ES-I3 (cell line): ENCODE results near the gene ETHE1.
A peak's percentile ranks its signal among the peaks of the same experiment; 100 is the strongest.

Source experiments
- H3K36me3 ChIP-seq: 2 replicates; pipeline ENCODE4 v1.6.1; 2013; ENCODE audit warnings: mild to moderate bottlenecking, low read length, control low read depth, moderate library complexity; ENCODE audit not compliant: insufficient read depth
- H3K4me1 ChIP-seq: 2 replicates; pipeline ENCODE4 v1.6.1; 2013; ENCODE audit warnings: mild to moderate bottlenecking, control low read depth, low read length; ENCODE audit not compliant: insufficient read depth
- H3K9ac ChIP-seq: 2 replicates; pipeline ENCODE4 v1.6.1; 2013; ENCODE audit warnings: low read depth, mild to moderate bottlenecking, low read length, moderate library complexity
- H3K9me3 ChIP-seq: 2 replicates; pipeline ENCODE4 v1.6.1; 2013; ENCODE audit warnings: mild to moderate bottlenecking, low read length, moderate library complexity; ENCODE audit not compliant: control insufficient read depth, insufficient read depth

The ETHE1 gene

GRCh38 chr19:43541920-43542650, 15.1 kb upstream of the ETHE1 start:
- peaks cover 12% of the 10 kb centered on the region for H3K36me3 ChIP-seq

GRCh38 chr19:43540381-43540780, 13.4 kb upstream of the ETHE1 start:
- peaks cover 6% of the 10 kb centered on the region for H3K9me3 ChIP-seq
- H3K36me3 ChIP-seq, result peaks cover 12% of the 10 kb centered on the region

More at GRCh38 chr19:43541920-43542650, 15.1 kb upstream of the ETHE1 start:
- no peak overlapping the region for H3K9ac ChIP-seq
- peaks cover 6% of the 10 kb centered on the region for H3K9me3 ChIP-seq
- H3K4me1 ChIP-seq, result no peaks in the 10 kb centered on the region

GRCh38 chr19:43538922-43539321, 11.9 kb upstream of the ETHE1 start:
- Histone ChIP-seq H3K36me3 (peaks cover 12% of the 10 kb centered on the region), H3K9ac (no peak overlapping the region), H3K9me3 (peaks cover 6% of the 10 kb centered on the region), H3K4me1 (peaks cover 6% of the 10 kb centered on the region; the same call in 1 of the 2 replicates)

More at GRCh38 chr19:43540381-43540780, 13.4 kb upstream of the ETHE1 start:
- peaks cover 6% of the 10 kb centered on the region; the same call in 1 of the 2 replicates for H3K4me1 ChIP-seq
- no peak overlapping the region for H3K9ac ChIP-seq

GRCh38 chr19:43534816-43535761, 8.1 kb upstream of the ETHE1 start:
- no peak overlapping the region; the same call in 1 of the 2 replicates for H3K9ac ChIP-seq

GRCh38 chr19:43534305-43534815, 7.4 kb upstream of the ETHE1 start:
- Histone ChIP-seq H3K9ac (peak overlapping the region; percentile 69; the same call in 1 of the 2 replicates), H3K4me1 (peaks cover 6% of the 10 kb centered on the region), H3K9me3 (peaks cover 5% of the 10 kb centered on the region), H3K36me3 (peaks cover 6% of the 10 kb centered on the region)

More at GRCh38 chr19:43534816-43535761, 8.1 kb upstream of the ETHE1 start:
- Histone ChIP-seq H3K4me1 (peaks cover 6% of the 10 kb centered on the region; the same call in 1 of the 2 replicates), H3K9me3 (peaks cover 6% of the 10 kb centered on the region), H3K36me3 (peaks cover 7% of the 10 kb centered on the region)

GRCh38 chr19:43533546-43534304, 6.7 kb upstream of the ETHE1 start:
- Histone ChIP-seq H3K9me3 (no peaks in the 10 kb centered on the region), H3K36me3 (peaks cover 6% of the 10 kb centered on the region), H3K9ac (peak overlapping the region; percentile 69), H3K4me1 (peaks cover 6% of the 10 kb centered on the region)

- H3K4me1 ChIP-seq, result peaks cover 6% of the 10 kb centered on the region
- peaks cover under 1% of the 10 kb centered on the region; the same call in 1 of the 2 replicates for H3K36me3 ChIP-seq
- H3K9me3 ChIP-seq, result no peaks in the 10 kb centered on the region
- peak within 1 kb of the TSS; percentile 69 for H3K9ac ChIP-seq
Observed at GRCh38 chr19:43532962-43533545, 6.1 kb upstream of the ETHE1 start, which contains the start of gene ZNF575. TSS of gene ZNF575 (plus strand) at chr19:43533188. CDS start at chr19:43534423, 1,235 bp downstream.

- Histone ChIP-seq H3K9me3 (no peaks in the 10 kb centered on the region), H3K36me3 (no peaks in the 10 kb centered on the region; the same call in 1 of the 2 replicates), H3K4me1 (peaks cover 6% of the 10 kb centered on the region), H3K9ac (peak overlapping the region; percentile 69)
Observed at GRCh38 chr19:43532571-43532961, 5.6 kb upstream of the ETHE1 start.

GRCh38 chr19:43527860-43528622, 1.0 kb upstream of the ETHE1 start:
- Histone ChIP-seq H3K36me3 (no peaks in the 10 kb centered on the region), H3K9ac (no peak overlapping the region; the same call in 1 of the 2 replicates), H3K4me1 (peaks cover 7% of the 10 kb centered on the region), H3K9me3 (no peaks in the 10 kb centered on the region; the same call in 1 of the 2 replicates)

GRCh38 chr19:43525836-43526771, 897 bp downstream of the ETHE1 start:
- peaks cover 7% of the 10 kb centered on the region for H3K4me1 ChIP-seq
- no peaks in the 10 kb centered on the region for H3K36me3 ChIP-seq
- peak overlapping the region; percentile 62 for H3K9ac ChIP-seq
- no peaks in the 10 kb centered on the region; the same call in 1 of the 2 replicates for H3K9me3 ChIP-seq

GRCh38 chr19:43524922-43525835, 1.8 kb downstream of the ETHE1 start:
- Histone ChIP-seq H3K9me3 (no peaks in the 10 kb centered on the region; the same call in 1 of the 2 replicates), H3K9ac (peak overlapping the region; percentile 62; the same call in 1 of the 2 replicates), H3K36me3 (no peaks in the 10 kb centered on the region), H3K4me1 (peaks cover 7% of the 10 kb centered on the region)
